Jurkat, Clone E6-1 (cell line): ENCODE data around the gene TXNRD2.

Experiments
- DNase-seq: peaks from one replicate; pipeline ENCODE4 v3.0.0-alpha.2; 2011; ENCODE audit warnings: low read depth, low spot score
- H3K4me3 ChIP-seq: 2 replicates; pipeline ENCODE4 v1.5.1; 2011; ENCODE audit warnings: mild to moderate bottlenecking, low read length, control low read depth, moderate library complexity

The TXNRD2 gene

GRCh38 chr22:19872779-19873137, 68.9 kb downstream of the TXNRD2 start:
- H3K4me3 ChIP-seq, result no peak overlapping the region
- no peak for DNase-seq

GRCh38 chr22:19871845-19872778, 69.5 kb downstream of the TXNRD2 start:
- DNase-seq, result no peak
- no peak overlapping the region for H3K4me3 ChIP-seq

GRCh38 chr22:19871023-19871844, 70.4 kb downstream of the TXNRD2 start:
- DNase-seq, result no peak
- H3K4me3 ChIP-seq, result no peak overlapping the region

GRCh38 chr22:19870153-19871022, 71.2 kb downstream of the TXNRD2 start:
- no peak for DNase-seq
- no peak overlapping the region for H3K4me3 ChIP-seq

DNA sequence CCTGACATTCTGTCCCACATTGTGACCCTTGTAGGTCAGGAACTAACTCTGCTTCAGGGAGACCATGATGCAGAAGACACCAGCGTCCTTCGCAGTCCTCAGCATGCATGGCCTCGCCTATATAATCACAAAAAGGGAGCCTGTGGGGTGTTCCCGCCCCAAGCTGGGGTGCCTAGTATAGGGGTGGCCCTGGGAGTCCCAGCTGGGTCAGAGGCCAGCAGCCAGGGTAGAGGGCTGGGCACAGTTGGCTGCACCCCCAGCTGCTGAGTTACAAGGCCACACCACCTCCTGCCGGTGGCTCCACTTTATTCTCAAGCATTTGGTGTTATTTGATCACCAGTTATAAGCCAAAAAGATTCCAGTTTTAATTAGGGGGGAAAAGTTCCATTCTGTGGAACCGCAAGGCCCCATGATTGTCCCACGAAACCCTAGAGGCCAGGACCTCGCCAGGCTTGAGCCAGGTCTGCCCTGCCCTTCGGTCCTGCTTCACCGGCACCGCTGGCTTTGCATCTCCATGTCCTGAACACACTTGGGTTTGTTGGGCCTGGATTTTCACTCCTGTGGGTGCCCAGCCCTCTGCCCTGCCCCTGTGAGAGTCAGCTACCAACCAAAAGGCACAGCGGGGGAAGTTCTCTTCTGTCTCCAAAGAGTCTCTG, 72.0 kb downstream of the TXNRD2 start:
- DNase-seq, result no peak
- H3K4me3 ChIP-seq, result no peak overlapping the region

- H3K4me3 ChIP-seq, result no peak overlapping the region
- DNase-seq, result no peak
These were observed 72.7 kb downstream of the TXNRD2 start for GRCh38 chr22:19868773-19869471.

DNA sequence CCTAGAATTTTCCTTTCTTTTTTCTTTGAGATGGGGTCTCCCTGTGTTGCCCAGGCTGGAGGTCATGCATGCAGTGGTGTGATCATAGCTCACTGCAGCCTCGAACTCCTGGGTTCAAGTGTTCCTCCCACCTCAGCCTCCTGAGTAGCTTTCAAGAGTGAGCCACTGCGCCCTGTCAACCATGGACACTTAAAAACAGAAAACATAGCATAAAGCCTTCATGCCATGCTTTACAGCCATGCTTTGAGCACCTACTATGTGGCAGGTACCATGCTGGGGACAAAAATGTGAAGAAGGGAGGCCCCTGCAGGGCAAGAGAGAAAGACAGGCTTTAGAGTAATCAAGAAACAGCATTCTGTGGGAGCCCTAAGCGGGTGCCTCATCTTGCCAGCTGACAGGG, 73.3 kb downstream of the TXNRD2 start:
- no peak overlapping the region for H3K4me3 ChIP-seq
- DNase-seq, result no peak

DNA sequence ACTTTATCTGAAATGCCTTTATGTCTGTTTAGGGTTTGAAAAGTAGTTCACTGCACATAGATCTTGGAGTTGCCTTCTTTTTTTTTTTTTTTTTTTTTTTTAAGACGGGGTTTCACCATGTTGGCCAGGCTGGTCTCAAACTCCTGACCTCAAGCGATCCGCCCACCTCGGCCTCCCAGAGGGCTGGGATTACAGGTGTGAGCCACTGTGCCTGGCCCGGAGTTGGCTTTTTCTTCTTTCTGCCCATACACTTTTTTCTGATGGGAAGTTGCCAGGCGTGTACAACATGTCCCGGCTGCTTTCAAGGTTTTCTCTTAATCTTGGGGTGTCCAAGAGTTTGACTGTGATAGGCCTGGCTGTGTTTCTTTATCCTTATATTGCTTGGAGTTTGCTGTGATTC, 74.0 kb downstream of the TXNRD2 start:
- DNase-seq, result no peak
- H3K4me3 ChIP-seq, result no peak overlapping the region

DNA sequence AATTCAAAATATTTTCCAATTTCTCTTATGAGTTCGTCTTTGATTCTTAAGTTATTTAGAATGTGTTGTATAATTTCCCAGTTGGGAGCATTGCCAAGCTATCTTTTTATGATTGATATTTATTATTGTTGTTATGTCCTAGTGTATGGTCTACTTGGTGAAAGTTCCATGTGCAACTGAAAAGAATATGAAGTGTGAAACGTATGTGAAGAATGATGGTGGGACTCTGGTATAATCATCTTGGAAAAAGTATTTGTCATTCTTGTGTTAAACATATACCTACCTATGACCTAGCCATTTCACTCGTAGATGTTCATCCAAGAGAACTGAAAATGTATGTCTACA, 75.0 kb downstream of the TXNRD2 start:
- H3K4me3 ChIP-seq, result no peak overlapping the region
- no peak for DNase-seq

- H3K4me3 ChIP-seq, result no peak overlapping the region
- no peak for DNase-seq
These were observed 76.3 kb downstream of the TXNRD2 start for GRCh38 chr22:19865141-19865829.

DNA sequence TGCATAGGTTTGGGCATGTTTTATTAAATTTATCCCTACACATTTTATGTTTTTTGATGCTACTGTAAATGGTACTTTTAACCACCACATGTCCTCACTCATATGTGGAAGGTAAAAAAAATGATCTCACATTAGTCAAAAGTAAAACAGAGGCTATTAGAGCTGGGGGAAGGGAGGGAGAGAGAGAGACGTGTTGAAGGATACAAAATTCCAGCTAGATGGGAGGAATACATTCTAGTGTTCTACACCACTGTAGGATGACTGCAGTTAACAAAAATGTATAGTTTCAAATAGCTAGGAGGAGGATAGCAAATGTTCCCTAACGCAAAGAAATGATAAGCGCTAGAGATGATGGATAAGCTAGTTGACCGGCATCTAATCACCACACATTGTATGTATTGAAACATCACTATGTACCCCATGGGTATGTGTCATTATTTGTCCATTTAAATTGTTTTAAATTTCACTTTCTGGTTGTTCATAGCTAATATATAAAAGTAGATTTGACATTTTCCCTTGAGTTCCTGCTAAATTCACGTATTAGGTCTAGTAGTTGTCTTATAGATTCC, 77.0 kb downstream of the TXNRD2 start:
- DNase-seq, result no peak
- H3K4me3 ChIP-seq, result no peak overlapping the region

DNA sequence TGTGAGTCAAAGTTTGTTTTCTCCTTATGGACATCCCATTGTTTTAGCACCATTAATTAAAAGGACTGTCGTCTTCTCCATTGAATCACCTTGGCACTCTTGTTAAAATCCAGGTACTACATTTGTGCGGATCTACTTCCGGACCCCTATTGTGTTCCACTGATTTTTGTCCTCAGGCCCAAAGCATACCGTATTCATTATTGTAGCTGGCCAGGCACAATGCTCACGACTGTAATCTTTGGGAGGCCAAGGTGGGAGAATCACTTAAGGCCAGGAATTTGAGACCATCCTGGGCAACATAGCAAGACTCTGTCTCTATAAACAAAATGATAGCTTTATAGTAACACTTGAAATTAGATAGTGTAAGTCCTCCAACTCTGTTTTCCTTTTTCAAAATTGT, 78.0 kb downstream of the TXNRD2 start:
- no peak for DNase-seq
- H3K4me3 ChIP-seq, result no peak overlapping the region

GRCh38 chr22:19862619-19863246, 78.9 kb downstream of the TXNRD2 start:
- no peak overlapping the region for H3K4me3 ChIP-seq
- DNase-seq, result no peak

- H3K4me3 ChIP-seq, result no peak overlapping the region
- DNase-seq, result no peak
These were observed 81.6 kb downstream of the TXNRD2 start for GRCh38 chr22:19859861-19860510.

DNA sequence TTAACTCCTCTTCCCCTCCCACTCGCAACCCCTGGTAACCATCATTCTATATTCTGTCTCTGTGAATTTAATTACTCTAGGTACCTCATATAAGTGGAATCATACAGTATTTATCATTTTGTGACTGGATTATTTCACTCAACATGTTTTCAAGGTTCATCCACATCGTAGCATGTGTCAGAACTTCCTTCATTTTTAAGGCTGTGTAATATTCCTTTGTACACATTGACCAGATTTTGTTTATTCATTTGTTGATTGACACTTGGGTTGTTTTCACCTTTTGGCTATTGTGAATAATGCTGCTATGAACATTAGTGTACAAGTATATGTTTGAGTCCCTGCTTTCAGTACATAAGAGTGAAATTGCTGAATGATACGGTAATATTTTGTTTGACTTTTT, 84.2 kb downstream of the TXNRD2 start:
- no peak for DNase-seq
- H3K4me3 ChIP-seq, result no peak overlapping the region

GRCh38 chr22:19855504-19856409, 85.9 kb downstream of the TXNRD2 start:
- peak overlapping the region; percentile 96 for H3K4me3 ChIP-seq
- peak; percentile 38 for DNase-seq
